Glutamatergic neuron (in vitro differentiated cells): ENCODE results near the gene WDR62. TPM values are rescaled to one million over a fixed set of nuclear protein-coding genes. Genes with fewer than 3 reads are reported as not detected.
A peak's percentile ranks its signal among the peaks of the same experiment; 100 is the strongest.

Experiments
- DNase-seq: peaks from one replicate; pipeline ENCODE4 v3.0.0; 2022
- H3K27ac Mint-ChIP-seq: one replicate; pipeline ENCODE4 v1.8.0; 2020; ENCODE audit warnings: mild to moderate bottlenecking, mixed read lengths, inconsistent platforms; ENCODE audit not compliant: unreplicated experiment
- H3K27me3 Mint-ChIP-seq: one replicate; pipeline ENCODE4 v1.8.0; 2020; ENCODE audit warnings: mild to moderate bottlenecking, moderate library complexity, mixed read lengths, inconsistent platforms; ENCODE audit not compliant: unreplicated experiment
- H3K36me3 Mint-ChIP-seq: one replicate; pipeline ENCODE4 v1.8.0; 2020; ENCODE audit warnings: mild to moderate bottlenecking, mixed read lengths, inconsistent platforms; ENCODE audit not compliant: unreplicated experiment
- H3K4me1 Mint-ChIP-seq: one replicate; pipeline ENCODE4 v1.8.0; 2020; ENCODE audit warnings: mild to moderate bottlenecking, low read depth, mixed read lengths, inconsistent platforms; ENCODE audit not compliant: unreplicated experiment
- H3K4me3 Mint-ChIP-seq: one replicate; pipeline ENCODE4 v1.8.0; 2020; ENCODE audit warnings: mild to moderate bottlenecking, mixed read lengths, inconsistent platforms; ENCODE audit not compliant: unreplicated experiment
- H3K9me3 Mint-ChIP-seq: one replicate; pipeline ENCODE4 v1.8.0; 2020; ENCODE audit warnings: mild to moderate bottlenecking, moderate library complexity, mixed read lengths, inconsistent platforms; ENCODE audit not compliant: unreplicated experiment
- total RNA-seq: library from RNA; stranded (reverse); fragmentation: NEBNext Ultra II Directional; extraction: Animal tissue kit (Norgen Biotek cat#: 25700); gene quantifications from one replicate; pipeline ENCODE4 v1.2.1, GENCODE V29; 2021; ENCODE audit not compliant: unreplicated experiment
- TF ChIP-seq, protein P1 (sequence below): fragments of 200-600 bp; sonication (generic); IDR thresholded peaks from one replicate; pipeline ENCODE4 v1.5.0; 2021; ENCODE audit not compliant: partially characterized antibody, unreplicated experiment

Gene WDR62
- total RNA-seq, 1 donor from 2014 or later, result 5.5 TPM

DNA sequence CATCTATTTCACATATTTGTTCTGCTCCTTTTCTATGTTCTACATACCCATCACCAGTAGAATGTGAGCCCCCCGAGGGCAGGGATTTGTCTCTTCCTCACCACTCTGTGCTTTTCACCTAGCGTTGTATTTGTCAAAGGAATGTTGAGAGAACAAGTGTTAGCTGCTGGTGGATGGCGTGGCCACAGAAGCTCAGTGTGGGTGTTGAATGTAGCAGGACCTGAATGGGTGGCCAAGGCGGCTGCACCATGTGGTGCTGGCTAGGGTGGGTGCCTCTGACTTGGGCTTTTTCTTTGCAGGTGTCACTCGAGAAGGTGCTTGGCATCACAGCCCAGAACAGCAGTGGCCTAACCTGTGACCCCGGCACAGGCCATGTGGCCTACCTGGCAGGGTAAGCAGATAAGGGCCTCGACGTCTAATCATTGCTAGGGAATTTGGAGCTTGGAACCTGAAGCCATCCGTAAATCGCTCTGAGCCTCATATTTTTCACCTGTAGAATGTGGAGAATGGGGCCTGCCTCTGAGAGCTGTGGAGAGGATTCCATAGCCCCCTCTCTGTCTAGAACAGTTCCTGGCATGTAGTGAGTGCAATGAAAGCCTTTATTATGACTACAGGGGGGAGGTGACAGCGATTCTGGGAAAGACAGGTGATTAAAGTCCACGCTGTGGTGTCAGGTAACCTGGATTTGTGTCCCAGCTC lies 3.9 kb downstream of the WDR62 start:
- Mint-ChIP-seq H3K27ac (peak overlapping the region; percentile 7), H3K4me3 (no peak overlapping the region), H3K4me1 (no peaks in the 10 kb centered on the region), H3K9me3 (peaks cover 3% of the 10 kb centered on the region), H3K36me3 (no peaks in the 10 kb centered on the region), H3K27me3 (peaks cover 6% of the 10 kb centered on the region)
- TF ChIP-seq, protein P1, sequence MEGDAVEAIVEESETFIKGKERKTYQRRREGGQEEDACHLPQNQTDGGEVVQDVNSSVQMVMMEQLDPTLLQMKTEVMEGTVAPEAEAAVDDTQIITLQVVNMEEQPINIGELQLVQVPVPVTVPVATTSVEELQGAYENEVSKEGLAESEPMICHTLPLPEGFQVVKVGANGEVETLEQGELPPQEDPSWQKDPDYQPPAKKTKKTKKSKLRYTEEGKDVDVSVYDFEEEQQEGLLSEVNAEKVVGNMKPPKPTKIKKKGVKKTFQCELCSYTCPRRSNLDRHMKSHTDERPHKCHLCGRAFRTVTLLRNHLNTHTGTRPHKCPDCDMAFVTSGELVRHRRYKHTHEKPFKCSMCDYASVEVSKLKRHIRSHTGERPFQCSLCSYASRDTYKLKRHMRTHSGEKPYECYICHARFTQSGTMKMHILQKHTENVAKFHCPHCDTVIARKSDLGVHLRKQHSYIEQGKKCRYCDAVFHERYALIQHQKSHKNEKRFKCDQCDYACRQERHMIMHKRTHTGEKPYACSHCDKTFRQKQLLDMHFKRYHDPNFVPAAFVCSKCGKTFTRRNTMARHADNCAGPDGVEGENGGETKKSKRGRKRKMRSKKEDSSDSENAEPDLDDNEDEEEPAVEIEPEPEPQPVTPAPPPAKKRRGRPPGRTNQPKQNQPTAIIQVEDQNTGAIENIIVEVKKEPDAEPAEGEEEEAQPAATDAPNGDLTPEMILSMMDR, result no peak
- no peak for DNase-seq

DNA sequence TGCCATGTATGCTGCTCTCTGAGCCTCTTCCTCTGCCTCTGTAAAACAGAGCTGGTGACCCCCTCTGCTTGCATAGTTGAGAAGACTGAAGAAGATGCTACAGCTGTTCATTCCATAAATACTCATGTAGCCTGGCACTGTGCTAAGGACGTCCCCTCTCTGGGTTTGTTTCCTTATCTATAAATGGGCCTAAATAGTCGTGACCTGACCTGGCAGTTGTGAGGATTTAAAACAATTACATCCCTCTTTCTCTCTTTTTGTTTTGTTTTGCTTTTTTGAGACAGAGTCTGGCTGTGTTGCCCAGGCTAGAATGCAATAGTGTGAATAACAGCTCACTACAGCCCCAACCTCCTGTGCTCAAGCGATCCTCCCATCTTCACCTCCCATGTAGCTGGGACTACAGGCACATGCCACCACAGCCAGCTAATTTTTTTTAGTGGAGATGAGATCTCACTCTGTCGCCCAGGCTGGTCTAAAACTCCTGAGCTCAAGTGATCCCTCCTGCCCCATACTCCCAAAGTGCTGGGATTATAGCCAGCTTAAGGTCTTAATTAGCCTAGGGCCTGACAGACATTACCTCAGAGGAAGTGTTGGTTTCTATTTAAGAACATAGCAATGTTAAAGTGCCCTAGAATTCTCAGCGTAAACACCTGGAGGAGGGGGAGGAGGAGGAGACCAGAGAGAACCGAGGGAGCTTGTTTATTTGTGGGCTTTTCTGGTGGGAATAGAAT lies 4.6 kb downstream of the WDR62 start:
- peaks cover 2% of the 10 kb centered on the region for H3K9me3 Mint-ChIP-seq
- no peak overlapping the region for H3K27ac Mint-ChIP-seq
- H3K4me3 Mint-ChIP-seq, result no peak overlapping the region
- no peak for DNase-seq
- H3K36me3 Mint-ChIP-seq, result no peaks in the 10 kb centered on the region
- H3K4me1 Mint-ChIP-seq, result no peaks in the 10 kb centered on the region
- peaks cover 6% of the 10 kb centered on the region for H3K27me3 Mint-ChIP-seq
- TF ChIP-seq, protein P1, result no peak

DNA sequence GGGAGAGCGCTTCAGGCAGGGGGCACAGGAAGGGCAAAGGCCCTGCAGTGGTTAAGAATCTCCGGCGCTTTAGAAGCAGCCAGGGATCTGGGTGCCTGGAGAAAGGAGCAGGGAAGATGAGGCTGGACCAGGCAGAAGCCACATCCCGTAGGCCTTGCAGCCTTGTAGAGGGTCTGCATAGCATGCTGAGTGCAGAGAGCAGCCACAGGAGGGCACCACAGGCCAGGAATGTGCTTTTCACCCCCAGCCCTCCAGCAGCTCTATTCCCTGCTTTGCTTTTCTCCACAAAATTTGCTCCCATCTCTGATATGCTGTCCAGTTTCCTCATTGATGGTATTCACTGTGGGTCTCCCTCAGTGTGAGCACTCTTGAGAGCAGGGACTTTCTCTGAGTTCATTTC lies 5.7 kb downstream of the WDR62 start:
- H3K36me3 Mint-ChIP-seq, result no peaks in the 10 kb centered on the region
- TF ChIP-seq, protein P1, result peak; percentile 34
- peaks cover 4% of the 10 kb centered on the region for H3K27me3 Mint-ChIP-seq
- H3K27ac Mint-ChIP-seq, result no peak overlapping the region
- H3K9me3 Mint-ChIP-seq, result peaks cover 2% of the 10 kb centered on the region
- DNase-seq, result peak; percentile 82
- no peak overlapping the region for H3K4me3 Mint-ChIP-seq
- no peaks in the 10 kb centered on the region for H3K4me1 Mint-ChIP-seq

DNA sequence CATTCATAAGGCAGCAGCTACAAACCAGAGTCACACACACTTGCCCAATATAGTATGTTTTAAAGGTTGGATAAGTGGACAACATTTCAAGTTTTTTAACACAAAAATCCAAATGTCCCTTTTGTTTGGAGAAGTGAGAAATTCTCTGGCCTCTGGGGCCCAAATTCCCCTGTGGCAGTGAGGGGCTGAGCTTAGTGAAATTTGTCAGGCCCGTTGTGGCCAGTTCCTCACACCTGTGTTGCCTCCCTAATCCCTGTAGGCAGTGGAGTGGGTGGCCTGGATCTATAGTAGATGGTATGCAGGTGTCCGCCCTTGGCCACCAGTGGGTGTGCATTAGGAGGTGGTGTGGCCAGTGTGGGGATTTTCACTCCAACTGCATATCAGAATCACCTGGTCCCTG lies 6.7 kb downstream of the WDR62 start:
- Mint-ChIP-seq H3K36me3 (no peaks in the 10 kb centered on the region), H3K9me3 (peaks cover under 1% of the 10 kb centered on the region), H3K27ac (no peak overlapping the region), H3K4me3 (no peak overlapping the region), H3K27me3 (peaks cover 6% of the 10 kb centered on the region), H3K4me1 (no peaks in the 10 kb centered on the region)
- no peak for DNase-seq
- TF ChIP-seq, protein P1, result no peak

DNA sequence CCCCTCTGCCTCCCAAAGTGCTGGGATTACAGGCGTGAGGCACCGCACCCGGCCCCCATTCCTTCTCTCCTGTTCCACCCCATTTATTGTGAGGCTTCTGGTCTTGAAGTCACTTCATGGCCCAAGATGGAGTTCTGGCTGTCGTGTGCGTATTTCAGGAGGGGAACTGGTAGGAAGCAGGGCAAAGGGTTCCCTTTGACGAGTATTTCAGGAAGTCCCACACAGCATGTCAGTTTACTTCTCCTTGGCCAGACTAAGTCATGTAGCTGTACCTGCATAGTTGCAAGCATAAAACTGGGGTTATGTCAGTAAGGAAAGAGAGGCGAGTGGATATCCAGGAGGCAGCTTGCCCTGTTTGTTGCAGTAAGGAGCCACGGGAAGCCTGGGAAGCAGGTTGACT lies 10.1 kb downstream of the WDR62 start:
- TF ChIP-seq, protein P1, result no peak
- no peak for DNase-seq
- no peak overlapping the region for H3K27ac Mint-ChIP-seq
- no peaks in the 10 kb centered on the region for H3K36me3 Mint-ChIP-seq
- H3K9me3 Mint-ChIP-seq, result no peaks in the 10 kb centered on the region
- H3K4me3 Mint-ChIP-seq, result no peak overlapping the region
- H3K27me3 Mint-ChIP-seq, result peaks cover 5% of the 10 kb centered on the region
- peaks cover 2% of the 10 kb centered on the region for H3K4me1 Mint-ChIP-seq
